Superior temporal gyrus (tissue), 1 donor: Measurements from ENCODE around the gene NRL.

ENCODE experiments used
- DNase-seq: peaks from one replicate; pipeline ENCODE4 v3.0.0-alpha.2; 2016; ENCODE audit errors: extremely low spot score

Gene NRL

GRCh38 chr14:24098927-24099813 is 15.6 kb downstream of the NRL start:
- no peak for DNase-seq

GRCh38 chr14:24098229-24098926 is 16.4 kb downstream of the NRL start:
- DNase-seq, result no peak

GRCh38 chr14:24096545-24097181 is 18.1 kb downstream of the NRL start:
- no peak for DNase-seq

GRCh38 chr14:24095271-24096068 is 19.3 kb downstream of the NRL start:
- no peak for DNase-seq

- no peak for DNase-seq
Observed at GRCh38 chr14:24094841-24095270, 19.9 kb downstream of the NRL start.

GRCh38 chr14:24093901-24094840 is 20.6 kb downstream of the NRL start, which contains the start of gene PCK2:
PCK2 (plus strand) TSS chr14:24094311; CDS start chr14:24094406, 95 bp downstream.
- DNase-seq, result no peak

- DNase-seq, result no peak
Observed at GRCh38 chr14:24093207-24093900, 21.4 kb downstream of the NRL start.

- DNase-seq, result no peak
Observed at GRCh38 chr14:24092505-24093206, 22.1 kb downstream of the NRL start.

- DNase-seq, result no peak
Observed at GRCh38 chr14:24092110-24092504, 22.6 kb downstream of the NRL start.

- DNase-seq, result no peak
Observed at GRCh38 chr14:24089890-24090289, 24.9 kb downstream of the NRL start.

- DNase-seq, result no peak
Observed at GRCh38 chr14:24088095-24088494, 26.7 kb downstream of the NRL start.

- DNase-seq, result no peak
Observed at GRCh38 chr14:24087004-24087403, 27.7 kb downstream of the NRL start.

GRCh38 chr14:24086193-24086955 is 28.4 kb downstream of the NRL start:
- DNase-seq, result no peak

GRCh38 chr14:24085215-24085614 is 29.5 kb downstream of the NRL start:
- DNase-seq, result no peak

- no peak for DNase-seq
Observed at GRCh38 chr14:24084440-24084839, 30.3 kb downstream of the NRL start.

- no peak for DNase-seq
Observed at GRCh38 chr14:24083462-24083861, 31.3 kb downstream of the NRL start.

GRCh38 chr14:24082411-24083080 is 32.2 kb downstream of the NRL start:
- DNase-seq, result no peak

- no peak for DNase-seq
Observed at GRCh38 chr14:24081739-24082211, 33.0 kb downstream of the NRL start.
